Uterus (tissue), 2 donors: Measurements from ENCODE around the gene SYNE1.
"Not testable (repeated sequence)": the region's sequence is repeated elsewhere in the genome, so short reads cannot be mapped to it uniquely, and the experiment has no call there.

Experiments
- POLR2A ChIP-seq, 2 donors: fragments of 450-650 bp; IDR thresholded peaks; one replicate each; pipeline ENCODE4 v1.6.1; 2016; ENCODE audit warnings: antibody characterized with exemption in 2 of 2, mild to moderate bottlenecking in 1 of 2, moderate library complexity in 1 of 2
- TF ChIP-seq, protein P1 (sequence below), 4 experiments: fragments of 200-600 bp in 2 of 4; fragments of 450-650 bp in 2 of 4; sonication (generic) in 2 of 4; IDR thresholded peaks; one replicate each; pipeline ENCODE4 v1.5.1; 2016 to 2019; ENCODE audit warnings: antibody characterized with exemption in 4 of 4, mild to moderate bottlenecking in 2 of 4, moderate library complexity in 1 of 4

DNA sequence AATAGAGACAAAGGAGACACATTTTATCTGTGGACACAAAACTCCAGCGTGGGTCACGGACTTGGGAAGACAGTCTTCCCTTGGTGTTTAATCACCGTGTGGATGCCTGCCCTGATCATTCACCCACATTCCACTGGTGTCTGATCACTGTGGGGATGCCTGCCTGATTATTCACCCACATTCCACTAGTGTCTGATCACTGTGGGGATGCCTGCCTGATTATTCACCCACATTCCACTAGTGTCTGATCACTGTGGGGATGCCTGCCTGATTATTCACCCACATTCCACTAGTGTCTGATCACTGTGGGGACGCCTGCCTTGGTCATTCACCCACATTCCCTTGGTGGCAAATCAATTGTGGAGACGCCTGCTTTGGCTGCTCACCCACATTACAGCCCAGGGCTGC lies 146.2 kb downstream of the SYNE1 start:
- TF ChIP-seq POLR2A (IDR thresholded peaks at IDR 0.05), result not testable (repeated sequence)
- TF ChIP-seq, protein P1, sequence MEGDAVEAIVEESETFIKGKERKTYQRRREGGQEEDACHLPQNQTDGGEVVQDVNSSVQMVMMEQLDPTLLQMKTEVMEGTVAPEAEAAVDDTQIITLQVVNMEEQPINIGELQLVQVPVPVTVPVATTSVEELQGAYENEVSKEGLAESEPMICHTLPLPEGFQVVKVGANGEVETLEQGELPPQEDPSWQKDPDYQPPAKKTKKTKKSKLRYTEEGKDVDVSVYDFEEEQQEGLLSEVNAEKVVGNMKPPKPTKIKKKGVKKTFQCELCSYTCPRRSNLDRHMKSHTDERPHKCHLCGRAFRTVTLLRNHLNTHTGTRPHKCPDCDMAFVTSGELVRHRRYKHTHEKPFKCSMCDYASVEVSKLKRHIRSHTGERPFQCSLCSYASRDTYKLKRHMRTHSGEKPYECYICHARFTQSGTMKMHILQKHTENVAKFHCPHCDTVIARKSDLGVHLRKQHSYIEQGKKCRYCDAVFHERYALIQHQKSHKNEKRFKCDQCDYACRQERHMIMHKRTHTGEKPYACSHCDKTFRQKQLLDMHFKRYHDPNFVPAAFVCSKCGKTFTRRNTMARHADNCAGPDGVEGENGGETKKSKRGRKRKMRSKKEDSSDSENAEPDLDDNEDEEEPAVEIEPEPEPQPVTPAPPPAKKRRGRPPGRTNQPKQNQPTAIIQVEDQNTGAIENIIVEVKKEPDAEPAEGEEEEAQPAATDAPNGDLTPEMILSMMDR (IDR thresholded peaks at IDR 0.05), result not testable (repeated sequence)
